PC-9 (cell line): ENCODE measurements around the gene NUP43.

Experiments used
- CTCF ChIP-seq: fragments of 200-600 bp; sonication (generic); conservative IDR thresholded peaks from 2 replicates; pipeline ENCODE4 v1.6.1; 2017; ENCODE audit warnings: mixed run types, antibody characterized with exemption, mild to moderate bottlenecking, moderate library complexity
- EZH2 ChIP-seq: fragments of 200-600 bp; sonication (generic); IDR thresholded peaks from 2 replicates; pipeline ENCODE4 v1.8.0; 2017; ENCODE audit warnings: antibody characterized with exemption, low read depth

- no peak for TF ChIP-seq CTCF
- TF ChIP-seq EZH2 = no peak
Observed at GRCh38 chr6:149777624-149778023, 31.3 kb upstream of the NUP43 start.
